Esophagus muscularis mucosa (tissue), 3 donors: ENCODE data around the gene CHRFAM7A.
"Not testable (repeated sequence)": the region's sequence is repeated elsewhere in the genome, so short reads cannot be mapped to it uniquely, and the experiment has no call there.

ENCODE experiments used
- CTCF ChIP-seq, 3 experiments: fragments of 200-600 bp in 2 of 3; fragments of 450-650 bp in 1 of 3; sonication (generic) in 2 of 3; IDR thresholded peaks; one replicate each; pipeline ENCODE4 v1.5.1; 2017 to 2019; ENCODE audit warnings: antibody characterized with exemption in 3 of 3, mild to moderate bottlenecking in 2 of 3, moderate library complexity in 1 of 3
- EP300 ChIP-seq: sonication (generic); formaldehyde crosslinking; IDR thresholded peaks from one replicate; pipeline ENCODE4 v1.6.1; 2017; ENCODE audit warnings: antibody characterized with exemption

GRCh38 chr15:30349803-30350202 is 43.5 kb downstream of the CHRFAM7A start:
- not testable (repeated sequence) for TF ChIP-seq CTCF (IDR thresholded peaks at IDR 0.05); EP300
